Adrenal gland (tissue), 12 donors: ENCODE measurements around the gene PRLR. TPM values are rescaled to one million over a fixed set of nuclear protein-coding genes. Genes with fewer than 3 reads are reported as not detected.
A peak's percentile ranks its signal among the peaks of the same experiment; 100 is the strongest.

Experiments
- DNase-seq, 7 donors: peaks; one replicate each; pipeline ENCODE4 v3.0.0-alpha.2; 2019 to 2020
- H3K27ac ChIP-seq, 5 donors: fragments of 200-600 bp; sonication (generic) in 4 of 5; 1 replicate in 3 of 5; 2 replicates in 2 of 5; pipeline versions ENCODE4 v1.5.1 to v1.8.0; 2016 to 2020; ENCODE audit warnings: mild to moderate bottlenecking in 1 of 5
- H3K27me3 ChIP-seq: fragments of 200-600 bp; 2 replicates; pipeline ENCODE4 v1.8.0; 2021
- H3K36me3 ChIP-seq, 2 donors: fragments of 200-600 bp; replicated peaks in 1 of 2; 1 replicate in 1 of 2; 2 replicates in 1 of 2; pipeline versions ENCODE4 v1.5.1 to v1.8.0; 2018 to 2022
- H3K4me1 ChIP-seq, 2 donors: fragments of 200-600 bp; replicated peaks in 1 of 2; 1 replicate in 1 of 2; 2 replicates in 1 of 2; pipeline versions ENCODE4 v1.5.1 to v1.8.0; 2018 to 2021
- H3K4me3 ChIP-seq, 4 donors: fragments of 200-600 bp; sonication (generic) in 3 of 4; one replicate each; pipeline ENCODE4 v1.5.1; 2016 to 2018
- H3K9me3 ChIP-seq, 3 donors: fragments of 200-600 bp; sonication (generic) in 1 of 3; replicated peaks in 1 of 3; 1 replicate in 2 of 3; 2 replicates in 1 of 3; pipeline versions ENCODE4 v1.5.1 to v1.8.0; 2016 to 2021
- POLR2A ChIP-seq, 2 donors: fragments of 450-650 bp; IDR thresholded peaks; one replicate each; pipeline ENCODE4 v1.6.1; 2017; ENCODE audit warnings: antibody characterized with exemption in 2 of 2, mild to moderate bottlenecking in 2 of 2, moderate library complexity in 1 of 2
- WGBS, 4 donors: extraction: QIAGEN DNeasy Blood & Tissue Kit in 2 of 4; methylation state at CpG; one replicate each; pipeline versions ENCODE4 v1.1.5 to v1.1.7; 2013 to 2017; 5-methylcytosine and 5-hydroxymethylcytosine counted together
- intact Hi-C, 2 donors: fragments of 100-400 bp; cut with DNase I; formaldehyde crosslinking; loops; one replicate each; pipeline versions ENCODE4 v1.14.1 to v1.15.0; 2022 to 2023
- polyA plus RNA-seq, 3 donors: library from polyadenylated mRNA; stranded (reverse); fragments of 200-250 nt in 2 of 3; fragments of 350-450 nt in 1 of 3; fragmentation: Illumina TruSeq in 1 of 3; extraction: RNeasy Lipid Tissue Mini Kit (QIAGEN cat#74804) in 1 of 3; gene quantifications; one replicate each; pipeline ENCODE4 v1.2.3, GENCODE V29; 2013 to 2014
- total RNA-seq, 9 donors: library from RNA; depleted of rRNA in 4 of 9; stranded (reverse); fragments of >200 nt in 4 of 9; fragments of 120-200 nt in 1 of 9; fragmentation: NEBNext Ultra II Directional in 1 of 9; extraction: Animal tissue kit (Norgen Biotek cat#: 25700) in 1 of 9; gene quantifications; one replicate each; pipeline versions ENCODE4 v1.1.0 to v1.2.4, GENCODE V29; 2013 to 2023
- TF ChIP-seq, protein P1 (sequence below), 6 experiments: fragments of 450-650 bp in 4 of 6; fragments of 200-600 bp in 2 of 6; sonication (generic) in 1 of 6; IDR thresholded peaks; 1 replicate in 5 of 6; 2 replicates in 1 of 6; pipeline versions ENCODE4 v1.5.1 to v1.8.0; 2016 to 2021; ENCODE audit warnings: antibody characterized with exemption in 6 of 6, mild to moderate bottlenecking in 2 of 6, moderate library complexity in 1 of 6
- donor health status: healthy with polysubstance abuse.
- donor health status: Bipolar disorder and iron deficiency.
- donor health status: DM: yes; HTN: yes; CAD: no.
- donor health status: DM: no; HTN: no; CAD: no.
- donor health status: DM: no; HTN: no; CAD: no.
- donor health status: DM: yes; HTN: yes; CAD: no.

PRLR gene
- total and polyA plus RNA-seq, 12 donors = 2.1 to 149 (median 74.1) TPM

- no peak overlapping the region for H3K27ac ChIP-seq
- H3K4me3 ChIP-seq = no peak overlapping the region
- 93 to 98% (median 96%) methylated on average over 2 to 4 of the region's 4 CpGs for WGBS, 4 donors
- no peaks in the 10 kb centered on the region for H3K9me3 ChIP-seq
- no peak for DNase-seq
- intact Hi-C loops = no loop called here
- peaks cover 0 to 13% of the 10 kb centered on the region in 2 donors for H3K4me1 ChIP-seq
- no peaks in the 10 kb centered on the region for H3K36me3 ChIP-seq
- no peak for TF ChIP-seq POLR2A (IDR thresholded peaks at IDR 0.05)
- TF ChIP-seq, protein P1, sequence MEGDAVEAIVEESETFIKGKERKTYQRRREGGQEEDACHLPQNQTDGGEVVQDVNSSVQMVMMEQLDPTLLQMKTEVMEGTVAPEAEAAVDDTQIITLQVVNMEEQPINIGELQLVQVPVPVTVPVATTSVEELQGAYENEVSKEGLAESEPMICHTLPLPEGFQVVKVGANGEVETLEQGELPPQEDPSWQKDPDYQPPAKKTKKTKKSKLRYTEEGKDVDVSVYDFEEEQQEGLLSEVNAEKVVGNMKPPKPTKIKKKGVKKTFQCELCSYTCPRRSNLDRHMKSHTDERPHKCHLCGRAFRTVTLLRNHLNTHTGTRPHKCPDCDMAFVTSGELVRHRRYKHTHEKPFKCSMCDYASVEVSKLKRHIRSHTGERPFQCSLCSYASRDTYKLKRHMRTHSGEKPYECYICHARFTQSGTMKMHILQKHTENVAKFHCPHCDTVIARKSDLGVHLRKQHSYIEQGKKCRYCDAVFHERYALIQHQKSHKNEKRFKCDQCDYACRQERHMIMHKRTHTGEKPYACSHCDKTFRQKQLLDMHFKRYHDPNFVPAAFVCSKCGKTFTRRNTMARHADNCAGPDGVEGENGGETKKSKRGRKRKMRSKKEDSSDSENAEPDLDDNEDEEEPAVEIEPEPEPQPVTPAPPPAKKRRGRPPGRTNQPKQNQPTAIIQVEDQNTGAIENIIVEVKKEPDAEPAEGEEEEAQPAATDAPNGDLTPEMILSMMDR (IDR thresholded peaks at IDR 0.05) = no peak
- H3K27me3 ChIP-seq = no peaks in the 10 kb centered on the region
Observed at GRCh38 chr5:35218981-35219380, 11.3 kb downstream of the PRLR start.

DNA sequence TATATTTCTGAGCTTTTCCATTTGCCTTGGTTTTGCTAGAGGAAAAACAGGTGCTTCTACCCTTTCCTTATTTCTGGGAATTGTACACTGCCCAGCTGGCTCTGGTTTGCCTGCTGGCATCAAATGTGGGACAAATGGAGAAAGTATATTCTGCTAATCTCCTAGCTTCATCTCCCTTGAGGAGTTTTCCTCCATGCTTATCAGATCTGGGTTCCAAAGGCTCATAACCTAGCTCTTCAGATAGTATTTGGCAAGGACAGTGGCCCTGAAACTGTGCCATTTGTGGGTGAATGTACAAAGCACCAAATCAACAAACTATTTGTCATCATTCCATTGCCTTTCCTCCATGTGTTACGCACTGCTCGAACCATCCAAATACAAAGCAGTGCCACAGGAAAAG lies 16.2 kb downstream of the PRLR start:
- intact Hi-C loops = no loop called here
- TF ChIP-seq, protein P1 (IDR thresholded peaks at IDR 0.05) = no peak
- no peak for TF ChIP-seq POLR2A (IDR thresholded peaks at IDR 0.05)
- DNase-seq = peak in 6 of 7 donors; percentile 52 to 89 (median 85)
- 41 to 60% (median 42%) methylated on average over 2 of the region's 2 CpGs for WGBS, 4 donors
- Histone ChIP-seq H3K27ac (peak overlapping the region in 2 of 5 donors; percentile 67 to 70), H3K9me3 (no peaks in the 10 kb centered on the region), H3K36me3 (no peaks in the 10 kb centered on the region), H3K27me3 (no peaks in the 10 kb centered on the region), H3K4me1 (peaks cover 12 to 34% of the 10 kb centered on the region in 2 donors), H3K4me3 (no peak overlapping the region)

DNA sequence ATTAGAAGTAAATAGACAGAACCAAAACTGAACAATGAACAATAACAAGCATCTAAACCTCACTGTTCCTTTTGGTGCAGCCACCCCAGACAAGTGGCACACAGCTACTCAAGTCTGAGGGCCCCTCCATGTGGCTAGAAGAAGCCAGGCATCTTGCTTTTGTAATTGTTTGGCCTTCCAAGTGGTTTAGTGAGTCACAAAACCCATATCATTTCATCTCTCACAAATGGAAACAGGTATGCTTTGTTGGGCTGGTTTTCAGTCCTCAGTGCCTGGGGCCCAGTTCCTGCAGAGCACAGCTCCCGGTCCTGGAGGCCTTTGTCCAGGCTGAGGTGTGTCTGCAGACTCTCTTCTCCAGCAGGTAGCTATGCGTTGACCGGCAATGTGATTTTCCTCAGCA lies 16.7 kb downstream of the PRLR start:
- Histone ChIP-seq H3K27ac (peak overlapping the region in 2 of 5 donors; percentile 67 to 70), H3K27me3 (no peaks in the 10 kb centered on the region), H3K9me3 (no peaks in the 10 kb centered on the region), H3K4me1 (peaks cover 12 to 34% of the 10 kb centered on the region in 2 donors), H3K36me3 (no peaks in the 10 kb centered on the region), H3K4me3 (no peak overlapping the region)
- 88 to 97% (median 92%) methylated on average over 3 of the region's 3 CpGs for WGBS, 4 donors
- no peak for TF ChIP-seq POLR2A (IDR thresholded peaks at IDR 0.05)
- TF ChIP-seq, protein P1 (IDR thresholded peaks at IDR 0.05) = peak in 2 of 6 experiments; percentile 6 to 8
- intact Hi-C loops = no loop called here
- DNase-seq = peak in 1 of 7 donors; percentile 38

DNA sequence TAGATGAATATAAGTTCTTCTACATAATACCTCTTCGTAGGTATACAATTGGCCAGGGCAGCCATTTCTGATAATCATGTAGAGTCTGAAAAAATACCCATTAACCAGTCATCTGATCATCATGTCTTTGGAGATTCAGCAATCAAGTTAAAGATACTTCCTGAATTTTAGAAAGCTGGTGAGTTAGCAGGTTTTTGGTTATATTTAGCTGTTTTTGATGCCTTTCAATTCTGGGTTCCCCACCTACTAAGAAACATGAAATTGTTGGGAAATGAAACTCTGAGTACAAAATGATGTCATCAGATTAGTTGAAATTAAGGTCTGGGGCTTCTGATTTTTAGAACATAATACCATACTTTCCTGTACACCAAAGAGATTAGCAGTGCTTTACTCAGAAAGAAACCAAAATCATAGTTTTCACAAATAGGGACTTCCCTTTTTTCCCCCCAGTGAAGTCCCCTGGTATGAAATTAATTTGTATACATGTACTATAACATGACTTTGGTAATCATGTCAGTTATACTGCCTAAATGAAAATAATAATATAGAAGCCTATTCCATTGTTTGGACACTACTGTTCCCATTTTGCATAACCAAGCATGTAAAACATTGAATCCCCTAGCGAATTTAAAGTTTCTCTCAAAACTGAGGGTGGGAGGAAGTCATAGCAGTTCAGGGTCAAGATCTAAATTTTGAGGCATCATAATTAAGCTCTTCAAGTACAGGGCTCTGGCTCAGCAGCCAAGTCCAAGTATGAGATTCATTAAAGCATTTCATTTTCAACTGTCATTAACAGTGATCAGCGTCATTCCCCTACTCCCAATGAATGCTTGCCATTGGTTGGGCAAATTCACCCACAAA lies 17.9 kb downstream of the PRLR start:
- H3K4me3 ChIP-seq = no peak overlapping the region
- peaks cover 12 to 34% of the 10 kb centered on the region in 2 donors for H3K4me1 ChIP-seq
- intact Hi-C loops = no loop called here
- DNase-seq = no peak
- WGBS, 4 donors = 56 to 75% (median 58%) methylated on average over 3 of the region's 3 CpGs
- TF ChIP-seq POLR2A (IDR thresholded peaks at IDR 0.05) = no peak
- TF ChIP-seq, protein P1 (IDR thresholded peaks at IDR 0.05) = no peak
- H3K36me3 ChIP-seq = no peaks in the 10 kb centered on the region
- H3K9me3 ChIP-seq = no peaks in the 10 kb centered on the region
- peak overlapping the region in 1 of 5 donors; percentile 25 for H3K27ac ChIP-seq
- H3K27me3 ChIP-seq = no peaks in the 10 kb centered on the region
